ENCODE data around the gene MRPL12. TPM values are rescaled to one million over a fixed set of nuclear protein-coding genes. Genes with fewer than 3 reads are reported as not detected.
"Not testable (repeated sequence)": the region's sequence is repeated elsewhere in the genome, so short reads cannot be mapped to it uniquely, and the experiment has no call there.

MRPL12 gene
- total RNA-seq, 1 experiment from 2014 or later = 93.7 TPM

DNA sequence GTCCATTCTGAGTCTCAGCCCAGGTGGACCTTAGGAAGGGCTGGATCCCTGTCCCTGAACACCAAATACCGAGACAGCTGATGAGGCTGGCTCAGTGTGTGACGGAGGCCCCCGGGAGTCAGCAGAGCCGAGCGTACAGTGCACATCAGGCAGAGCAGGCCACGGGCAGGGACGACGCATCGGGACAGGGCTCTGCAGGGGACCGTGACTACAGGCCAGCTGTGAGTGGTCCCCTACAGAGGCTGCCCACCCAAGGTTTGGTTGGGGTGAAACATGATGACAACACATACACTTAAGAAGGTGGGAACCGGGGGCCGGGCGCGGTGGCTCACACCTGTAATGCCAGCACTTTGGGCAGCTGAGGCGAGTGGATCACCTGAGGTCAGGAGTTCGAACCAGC is 30.2 kb upstream of the MRPL12 start:
- Histone ChIP-seq H3K27ac (no peak overlapping the region), H3K9me3 (replicated peaks) (no peaks in the 10 kb centered on the region), H3K27me3 (no peaks in the 10 kb centered on the region), H3K4me3 (no peak overlapping the region), H3K36me3 (peaks cover 61% of the 10 kb centered on the region), H3K4me1 (no peaks in the 10 kb centered on the region)
- DNase-seq = peak in 1 of 2 experiments; percentile 10

GRCh38 chr17:81673561-81674258 is 29.5 kb upstream of the MRPL12 start:
- peaks cover 56% of the 10 kb centered on the region for H3K36me3 ChIP-seq
- no peak overlapping the region for H3K4me3 ChIP-seq
- no peak overlapping the region for H3K27ac ChIP-seq
- H3K4me1 ChIP-seq = no peaks in the 10 kb centered on the region
- no peaks in the 10 kb centered on the region for H3K9me3 ChIP-seq (replicated peaks)
- no peaks in the 10 kb centered on the region for H3K27me3 ChIP-seq
- no peak for DNase-seq

DNA sequence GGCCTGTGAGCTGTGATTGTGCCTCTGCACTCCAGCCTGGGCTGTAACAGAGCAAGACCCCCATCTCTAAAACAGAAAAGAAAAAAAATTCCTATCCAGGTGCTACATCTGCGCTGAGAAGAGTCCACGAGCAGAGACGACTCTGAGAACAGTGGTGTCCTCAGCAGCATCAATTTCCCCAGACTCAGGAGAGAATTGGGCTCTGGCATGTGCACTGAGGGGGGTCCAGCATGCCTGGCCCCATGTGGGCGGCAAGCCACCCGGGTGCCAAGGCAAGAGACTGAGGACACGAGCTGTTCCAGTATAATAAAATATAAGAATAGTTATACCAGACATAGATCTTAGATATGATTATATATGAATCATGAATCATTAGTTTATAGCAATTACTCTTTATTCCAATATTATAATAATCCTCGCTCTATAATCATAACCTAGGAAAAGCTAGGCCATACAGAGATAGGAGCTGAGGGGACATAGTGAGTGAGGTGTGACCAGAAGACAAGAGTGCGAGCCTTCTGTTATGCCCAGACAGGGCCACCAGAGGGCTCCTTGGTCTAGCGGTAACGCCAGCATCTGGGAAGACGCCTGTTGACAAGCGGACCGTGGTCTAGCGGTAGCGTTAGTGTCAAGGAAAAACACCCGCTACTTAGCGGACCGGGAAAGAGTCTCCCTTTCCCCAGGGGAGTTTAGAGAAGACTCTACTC is 27.5 kb upstream of the MRPL12 start:
- peak; percentile 50 to 57 for DNase-seq
- not testable (repeated sequence) for H3K4me3 ChIP-seq
- H3K36me3 ChIP-seq = peaks cover 41% of the 10 kb centered on the region

GRCh38 chr17:81676906-81677305 is 26.3 kb upstream of the MRPL12 start:
- no peak overlapping the region for H3K27ac ChIP-seq
- no peak for DNase-seq

More for the DNA sequence above, 27.5 kb upstream of the MRPL12 start:
- not testable (repeated sequence) for H3K4me1 ChIP-seq; H3K9me3 ChIP-seq (replicated peaks); H3K27me3 ChIP-seq; H3K27ac ChIP-seq

GRCh38 chr17:81680150-81680549 is 23.0 kb upstream of the MRPL12 start:
- H3K9me3 ChIP-seq (replicated peaks) = no peaks in the 10 kb centered on the region
- no peak overlapping the region for H3K4me3 ChIP-seq
- no peak overlapping the region for H3K27ac ChIP-seq
- H3K4me1 ChIP-seq = peaks cover 28% of the 10 kb centered on the region
- peak in 1 of 2 experiments; percentile 41 for DNase-seq
- H3K27me3 ChIP-seq = no peaks in the 10 kb centered on the region
- peaks cover 9% of the 10 kb centered on the region for H3K36me3 ChIP-seq

More at GRCh38 chr17:81676906-81677305, 26.3 kb upstream of the MRPL12 start:
- H3K4me1 ChIP-seq = peaks cover 13% of the 10 kb centered on the region
- H3K9me3 ChIP-seq (replicated peaks) = no peaks in the 10 kb centered on the region
- H3K4me3 ChIP-seq = no peak overlapping the region
- H3K36me3 ChIP-seq = peaks cover 36% of the 10 kb centered on the region
- no peaks in the 10 kb centered on the region for H3K27me3 ChIP-seq

DNA sequence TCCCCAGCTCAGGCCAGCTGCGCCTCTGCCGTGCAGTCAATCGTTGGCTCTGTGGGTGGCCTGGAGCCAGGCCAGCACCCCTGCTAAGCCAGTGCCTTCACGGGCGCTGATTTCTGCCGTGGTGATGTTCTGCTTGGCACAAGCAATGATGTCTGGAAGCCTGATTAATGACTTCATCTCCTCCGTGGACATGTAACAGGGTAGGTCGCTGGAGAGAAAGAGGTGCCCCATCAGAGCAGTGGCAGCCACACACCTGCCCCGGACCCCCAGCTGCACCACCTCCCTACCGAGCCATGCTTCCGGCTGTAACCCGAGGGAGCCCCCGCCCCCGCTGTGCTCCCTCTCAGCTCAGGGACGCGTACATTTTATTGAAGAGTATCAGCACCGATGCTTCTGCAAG is 21.5 kb upstream of the MRPL12 start:
- peak overlapping the region; percentile 84 for H3K4me3 ChIP-seq
- peak; percentile 89 to 91 for DNase-seq
- H3K36me3 ChIP-seq = peaks cover 12% of the 10 kb centered on the region
- H3K9me3 ChIP-seq (replicated peaks) = no peaks in the 10 kb centered on the region
- H3K27ac ChIP-seq = peak overlapping the region; percentile 2; the same call in 1 of the 2 replicates
- no peaks in the 10 kb centered on the region for H3K27me3 ChIP-seq
- peaks cover 28% of the 10 kb centered on the region for H3K4me1 ChIP-seq

DNA sequence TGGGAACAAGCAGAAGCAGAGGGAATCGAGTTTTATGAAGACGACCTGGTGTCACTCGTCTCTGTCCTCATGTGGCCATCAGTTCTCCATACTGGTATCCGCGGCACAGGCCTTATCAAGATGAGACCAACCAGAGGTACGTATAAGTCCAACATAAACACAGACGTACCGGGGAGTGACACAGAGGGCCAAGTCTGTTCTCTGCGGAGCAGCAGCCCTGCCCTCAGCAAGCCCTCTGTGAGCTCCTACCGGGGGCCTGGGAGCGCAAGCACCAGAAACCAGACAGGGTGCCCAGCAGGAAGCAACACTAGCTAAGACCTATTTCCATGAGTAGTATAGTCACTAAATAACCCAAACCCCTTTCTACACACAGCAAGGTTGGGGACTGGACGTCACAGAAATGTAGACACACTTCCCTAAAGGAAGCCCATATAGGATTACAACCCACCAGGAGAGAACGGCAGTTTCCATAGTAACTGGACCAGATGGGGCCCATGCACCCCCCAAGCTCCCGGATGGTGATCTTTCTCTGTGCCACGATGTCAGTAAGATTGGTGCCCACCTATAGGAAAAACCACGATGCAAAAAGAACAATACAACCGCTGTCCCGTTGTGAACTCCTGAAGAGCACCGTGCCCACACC is 20.5 kb upstream of the MRPL12 start:
- Histone ChIP-seq H3K27me3 (no peaks in the 10 kb centered on the region), H3K4me3 (peak overlapping the region; percentile 84), H3K27ac (peak overlapping the region; percentile 51), H3K9me3 (replicated peaks) (no peaks in the 10 kb centered on the region), H3K4me1 (peaks cover 28% of the 10 kb centered on the region), H3K36me3 (peaks cover 15% of the 10 kb centered on the region)
- DNase-seq = peak in 1 of 2 experiments; percentile 62

GRCh38 chr17:81683208-81683583 is 20.0 kb upstream of the MRPL12 start:
- peak; percentile 57 to 61 for DNase-seq
- peak overlapping the region; percentile 84 for H3K4me3 ChIP-seq
- peaks cover 28% of the 10 kb centered on the region for H3K4me1 ChIP-seq
- H3K27ac ChIP-seq = peak overlapping the region; percentile 51
- peaks cover 18% of the 10 kb centered on the region for H3K36me3 ChIP-seq
- H3K9me3 ChIP-seq (replicated peaks) = no peaks in the 10 kb centered on the region
- H3K27me3 ChIP-seq = no peaks in the 10 kb centered on the region

DNA sequence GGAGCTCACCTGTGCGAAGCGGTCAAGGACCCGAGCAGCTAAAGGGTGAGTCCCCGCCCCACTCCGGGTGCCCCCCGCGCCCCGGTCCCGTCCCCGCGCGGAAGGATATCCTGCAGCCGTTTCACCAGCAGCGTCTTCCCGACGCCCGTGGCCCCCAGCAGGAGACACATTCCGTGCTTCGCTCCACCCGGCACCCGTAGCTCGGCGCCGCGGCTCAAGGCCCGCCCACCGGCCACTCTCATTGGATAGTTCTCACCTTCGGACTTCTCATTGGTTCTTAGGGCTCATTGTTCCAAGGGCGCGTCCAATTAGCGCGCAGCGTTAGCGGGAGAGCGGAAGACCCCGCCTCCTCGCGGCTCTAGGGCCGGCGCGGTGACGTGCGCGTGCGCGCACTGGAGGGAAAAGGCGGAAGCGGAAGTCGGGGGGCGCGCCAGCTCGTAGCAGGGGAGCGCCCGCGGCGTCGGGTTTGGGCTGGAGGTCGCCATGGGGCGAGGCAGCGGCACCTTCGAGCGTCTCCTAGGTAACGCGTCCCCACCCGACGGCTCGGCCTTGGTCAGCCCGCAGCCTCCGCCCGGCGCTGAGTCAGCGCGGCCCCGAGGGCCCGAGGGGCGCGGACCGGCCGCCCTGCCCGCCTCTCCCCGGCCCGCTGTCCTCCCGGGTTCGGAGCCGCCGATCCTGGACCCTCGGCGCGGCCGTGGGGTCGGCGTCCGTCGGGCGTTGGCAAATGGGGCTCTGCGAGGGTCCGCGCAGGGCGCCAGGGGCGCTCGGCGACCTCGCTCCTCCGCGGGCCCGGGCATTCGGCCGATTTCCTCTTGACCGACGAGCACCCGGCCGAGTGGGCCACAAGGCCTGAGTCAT is 19.4 kb upstream of the MRPL12 start, which contains the start of the genes ARL16 and HGS:
TSS of gene ARL16 (minus strand) at position 214 of the 858 bp plus-strand sequence. CDS start at position 170, 44 bp downstream.
TSS of gene HGS (plus strand) at position 428 of the 858 bp plus-strand sequence. CDS start at position 484, 56 bp downstream.
- Histone ChIP-seq H3K4me1 (peaks cover 28% of the 10 kb centered on the region), H3K27me3 (no peaks in the 10 kb centered on the region), H3K9me3 (replicated peaks) (no peaks in the 10 kb centered on the region), H3K4me3 (peak within 1 kb of the TSS; percentile 84), H3K27ac (peak within 1 kb of the TSS; percentile 51), H3K36me3 (peaks cover 24% of the 10 kb centered on the region)
- peak; percentile 100 for DNase-seq

DNA sequence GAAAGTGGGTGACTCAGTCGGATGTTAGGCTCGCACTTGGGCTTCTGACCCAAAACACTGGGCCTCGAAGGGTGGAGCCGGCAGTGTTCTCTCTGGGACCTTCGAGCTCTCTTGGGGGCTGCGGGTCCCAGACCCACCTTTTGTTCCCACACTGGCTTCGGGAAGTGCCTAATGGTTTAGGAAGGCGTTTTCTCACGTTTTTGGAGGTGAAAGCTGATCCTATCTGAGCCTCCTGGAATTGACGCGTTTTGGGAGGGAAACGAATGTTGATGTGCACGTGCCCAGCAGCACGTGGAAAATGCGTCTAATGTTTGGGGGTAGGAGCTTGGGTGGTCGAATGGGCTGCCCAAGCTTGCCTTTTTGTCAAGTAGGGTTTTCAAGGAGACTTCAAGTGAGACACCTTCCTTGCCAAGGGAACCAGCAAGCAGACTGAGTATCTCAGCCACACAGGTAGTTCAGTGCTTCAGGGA is 18.7 kb upstream of the MRPL12 start:
- H3K27ac ChIP-seq = peak overlapping the region; percentile 31
- peaks cover 28% of the 10 kb centered on the region for H3K4me1 ChIP-seq
- no peaks in the 10 kb centered on the region for H3K9me3 ChIP-seq (replicated peaks)
- H3K4me3 ChIP-seq = peak overlapping the region; percentile 84
- no peaks in the 10 kb centered on the region for H3K27me3 ChIP-seq
- DNase-seq = no peak
- peaks cover 31% of the 10 kb centered on the region for H3K36me3 ChIP-seq

- Histone ChIP-seq H3K4me1 (peaks cover 26% of the 10 kb centered on the region), H3K36me3 (peaks cover 37% of the 10 kb centered on the region), H3K27ac (no peak overlapping the region), H3K4me3 (no peak overlapping the region), H3K9me3 (replicated peaks) (no peaks in the 10 kb centered on the region), H3K27me3 (no peaks in the 10 kb centered on the region)
- DNase-seq = no peak
These were observed 18.1 kb upstream of the MRPL12 start for GRCh38 chr17:81685108-81685507.

DNA sequence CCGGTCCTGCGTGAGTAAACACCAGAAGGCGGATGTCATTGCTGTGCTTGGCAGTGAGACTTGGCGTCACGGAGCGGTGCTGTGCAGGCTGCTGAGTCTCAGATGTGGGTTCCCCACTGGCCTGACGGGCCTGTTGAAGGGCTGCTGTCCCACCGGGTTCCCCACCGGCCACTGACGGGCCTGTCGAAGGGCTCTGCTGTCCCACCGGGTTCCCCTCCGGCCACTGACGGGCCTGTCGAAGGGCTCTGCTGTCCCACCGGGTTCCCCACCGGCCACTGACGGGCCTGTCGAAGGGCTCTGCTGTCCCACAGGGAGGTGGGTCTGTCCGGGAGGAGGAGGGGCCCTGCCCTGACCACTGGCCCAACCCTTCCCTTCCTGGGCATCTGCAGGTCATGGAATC is 16.6 kb upstream of the MRPL12 start:
- H3K27me3 ChIP-seq = no peaks in the 10 kb centered on the region
- no peak for DNase-seq
- H3K4me1 ChIP-seq = peaks cover 17% of the 10 kb centered on the region
- H3K27ac ChIP-seq = no peak overlapping the region
- no peaks in the 10 kb centered on the region for H3K9me3 ChIP-seq (replicated peaks)
- peaks cover 43% of the 10 kb centered on the region for H3K36me3 ChIP-seq
- no peak overlapping the region for H3K4me3 ChIP-seq

DNA sequence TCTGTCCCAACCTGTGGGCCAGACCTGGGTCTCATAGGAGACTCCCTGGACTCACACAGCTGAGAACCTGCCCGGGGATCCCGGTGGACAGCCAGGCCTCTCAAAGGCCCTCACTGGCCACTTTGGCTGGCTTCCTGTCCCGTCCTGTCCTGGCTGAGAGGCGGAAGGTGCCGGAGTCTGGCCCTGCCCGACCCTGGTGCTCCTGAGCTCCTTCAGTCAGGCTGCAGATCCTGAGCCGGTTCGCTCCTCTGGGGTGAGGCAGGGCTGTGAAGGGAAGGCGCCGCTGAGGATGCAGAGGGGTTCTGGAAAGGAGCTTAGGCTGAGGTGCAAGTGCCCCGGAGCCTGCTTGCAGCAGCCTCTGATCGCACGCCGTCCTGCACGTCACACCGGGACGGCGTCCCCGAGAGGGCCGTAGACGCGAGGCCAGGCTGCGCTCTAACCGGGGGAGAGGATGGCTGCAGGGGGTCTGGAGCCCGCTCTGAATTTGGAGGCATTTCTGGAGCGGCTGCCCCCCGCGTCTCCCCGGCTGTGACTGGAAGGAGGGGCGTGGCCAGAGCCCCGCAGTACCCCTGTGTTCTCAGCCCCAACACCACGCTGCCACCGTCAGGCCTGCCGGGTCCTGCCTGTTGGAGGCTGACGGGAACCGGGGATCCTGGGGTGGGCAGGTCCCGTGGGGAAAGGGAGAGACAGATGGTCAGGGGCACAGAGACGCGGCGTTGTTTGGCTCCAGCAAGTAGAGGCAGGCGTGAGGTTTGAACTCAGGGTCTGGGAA is 15.2 kb upstream of the MRPL12 start:
- Histone ChIP-seq H3K9me3 (replicated peaks) (no peaks in the 10 kb centered on the region), H3K27ac (no peak overlapping the region), H3K27me3 (no peaks in the 10 kb centered on the region), H3K4me1 (peaks cover 7% of the 10 kb centered on the region; the same call in 1 of the 2 replicates), H3K4me3 (no peak overlapping the region), H3K36me3 (peaks cover 55% of the 10 kb centered on the region)
- no peak for DNase-seq

All from SJCRH30 (cell line).